Ovary (tissue), 3 donors: ENCODE measurements around the gene SLC7A1.

Experiments used
- CTCF ChIP-seq, 3 donors: fragments of 450-650 bp in 2 of 3; fragments of 200-600 bp in 1 of 3; IDR thresholded peaks; one replicate each; pipeline versions ENCODE4 v1.5.1 to v1.8.0; 2016 to 2022; ENCODE audit warnings: antibody characterized with exemption in 3 of 3, mild to moderate bottlenecking in 1 of 3
- POLR2A ChIP-seq: fragments of 450-650 bp; IDR thresholded peaks from one replicate; pipeline ENCODE4 v1.6.1; 2017; ENCODE audit warnings: antibody characterized with exemption, mild to moderate bottlenecking, moderate library complexity
- donor health status: DM: no; HTN: no; CAD: no.

- TF ChIP-seq CTCF (IDR thresholded peaks at IDR 0.05) (no peak), POLR2A (no peak)
Observed at GRCh38 chr13:29501674-29502073, 93.8 kb downstream of the SLC7A1 start.
